ENCODE measurements around the gene PA2G4.
"Not testable (repeated sequence)": the region's sequence is repeated elsewhere in the genome, so short reads cannot be mapped to it uniquely, and the experiment has no call there.

Gene PA2G4

DNA sequence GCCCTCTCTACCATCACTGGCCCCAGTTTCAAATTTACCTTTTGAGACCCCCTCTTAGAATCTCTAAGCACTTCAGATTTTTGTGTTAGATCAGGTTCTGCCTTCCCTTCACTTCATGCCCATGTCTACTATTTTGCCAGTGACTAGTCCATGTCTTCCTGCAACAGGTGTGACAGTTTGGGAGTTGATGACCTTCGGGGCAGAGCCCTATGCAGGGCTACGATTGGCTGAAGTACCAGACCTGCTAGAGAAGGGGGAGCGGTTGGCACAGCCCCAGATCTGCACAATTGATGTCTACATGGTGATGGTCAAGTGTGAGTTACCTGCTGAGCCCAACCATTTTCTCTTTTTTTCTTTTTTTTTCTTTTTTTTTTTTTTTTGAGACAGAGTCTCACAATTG lies 5.8 kb upstream of the PA2G4 start:
- FAIRE-seq, result no peak

GRCh38 chr12:56099787-56100186 lies 4.6 kb upstream of the PA2G4 start:
- no peak for FAIRE-seq
- DNase-seq (ENCODE audit: insufficient read length, low spot score), result no peak

More for the DNA sequence above, 5.8 kb upstream of the PA2G4 start:
- no peak for DNase-seq (ENCODE audit: insufficient read length, low spot score)

- FAIRE-seq, result no peak
- no peak for DNase-seq (ENCODE audit: insufficient read length, low spot score)
Observed at GRCh38 chr12:56101045-56101444, 3.3 kb upstream of the PA2G4 start.

- FAIRE-seq, result no peak
- DNase-seq (ENCODE audit: insufficient read length, low spot score), result no peak
Observed at GRCh38 chr12:56102683-56103065, 1.7 kb upstream of the PA2G4 start.

DNA sequence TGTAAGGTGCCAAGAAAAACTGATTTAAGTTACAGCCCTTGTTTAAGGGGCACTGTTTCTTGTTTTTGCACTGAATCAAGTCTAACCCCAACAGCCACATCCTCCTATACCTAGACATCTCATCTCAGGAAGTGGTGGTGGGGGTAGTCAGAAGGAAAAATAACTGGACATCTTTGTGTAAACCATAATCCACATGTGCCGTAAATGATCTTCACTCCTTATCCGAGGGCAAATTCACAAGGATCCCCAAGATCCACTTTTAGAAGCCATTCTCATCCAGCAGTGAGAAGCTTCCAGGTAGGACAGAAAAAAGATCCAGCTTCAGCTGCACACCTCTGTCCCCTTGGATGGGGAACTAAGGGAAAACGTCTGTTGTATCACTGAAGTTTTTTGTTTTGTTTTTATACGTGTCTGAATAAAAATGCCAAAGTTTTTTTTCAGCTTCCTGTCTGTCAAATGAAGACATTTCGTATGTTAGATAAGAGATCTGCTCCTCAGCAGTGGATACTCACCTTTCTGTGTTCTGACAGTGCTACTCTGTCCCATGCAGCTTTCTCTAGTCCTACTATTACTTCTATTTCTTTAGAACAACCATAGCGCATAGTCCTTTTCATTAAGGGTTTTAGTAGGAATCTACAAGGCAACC lies 1.2 kb upstream of the PA2G4 start:
- DNase-seq (ENCODE audit: insufficient read length, low spot score) (no peak), FAIRE-seq (no peak)

GRCh38 chr12:56103823-56104108 lies 593 bp upstream of the PA2G4 start:
- FAIRE-seq (no peak), DNase-seq (ENCODE audit: insufficient read length, low spot score) (no peak)

DNA sequence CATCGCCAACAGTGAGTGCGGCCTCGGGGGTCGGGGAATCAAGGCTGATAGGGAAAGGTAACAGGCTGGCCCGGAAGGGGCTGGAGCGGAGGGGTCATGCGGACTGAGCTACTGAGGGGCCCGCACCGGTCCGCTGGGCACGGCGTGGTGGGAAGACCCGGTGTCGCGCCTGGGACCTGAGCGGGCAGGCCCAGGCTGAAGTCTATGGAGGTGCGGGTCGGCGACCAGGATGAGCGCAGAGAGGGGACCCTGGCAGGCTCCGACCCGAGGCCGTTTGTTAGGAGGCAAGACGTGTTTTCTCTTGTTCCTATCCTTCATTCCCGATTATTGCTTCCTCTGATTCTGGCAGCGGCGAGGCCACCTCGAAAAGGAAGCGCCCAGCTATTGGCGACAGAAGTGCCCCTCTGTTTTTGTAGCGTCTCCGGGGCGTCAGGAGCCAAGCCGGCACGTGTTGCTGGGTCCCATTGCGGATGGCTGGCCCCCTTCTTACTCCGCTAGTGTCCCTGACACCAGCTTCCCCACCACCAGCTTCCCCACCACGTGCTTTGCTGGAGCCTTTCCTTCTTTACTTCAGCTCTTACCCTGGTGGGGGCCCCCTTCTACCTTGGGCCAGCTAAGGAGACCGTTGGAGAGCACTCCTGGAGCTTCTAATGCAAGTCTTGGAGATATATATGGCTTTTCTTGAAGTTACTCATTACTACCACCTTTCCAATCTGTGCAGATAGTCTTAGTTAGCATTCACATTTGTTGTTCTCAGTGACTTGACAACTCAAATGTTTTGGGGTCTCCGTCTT lies 653 bp downstream of the PA2G4 start:
- no peak for FAIRE-seq
- no peak for DNase-seq (ENCODE audit: insufficient read length, low spot score)

DNA sequence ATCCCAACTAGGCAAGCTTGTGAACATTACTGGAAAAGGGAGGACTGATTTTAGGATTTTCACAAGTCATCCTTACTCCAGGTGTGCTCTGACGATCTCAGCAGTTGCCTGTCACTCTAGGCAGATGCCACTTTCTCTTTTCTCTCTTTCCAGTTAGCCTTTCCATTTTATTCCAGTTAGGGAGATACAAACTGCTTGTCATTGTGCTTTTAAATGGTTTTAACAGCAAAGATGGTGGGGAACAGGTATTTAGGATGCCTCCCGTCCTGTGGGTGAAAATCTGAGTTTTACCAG lies 1.2 kb downstream of the PA2G4 start:
- DNase-seq (ENCODE audit: insufficient read length, low spot score) (no peak), FAIRE-seq (no peak)

GRCh38 chr12:56107242-56107641 lies 2.9 kb downstream of the PA2G4 start:
- no peak for FAIRE-seq
- no peak for DNase-seq (ENCODE audit: insufficient read length, low spot score)

- no peak for FAIRE-seq
- no peak for DNase-seq (ENCODE audit: insufficient read length, low spot score)
Observed at GRCh38 chr12:56110571-56110970, 6.2 kb downstream of the PA2G4 start.

DNA sequence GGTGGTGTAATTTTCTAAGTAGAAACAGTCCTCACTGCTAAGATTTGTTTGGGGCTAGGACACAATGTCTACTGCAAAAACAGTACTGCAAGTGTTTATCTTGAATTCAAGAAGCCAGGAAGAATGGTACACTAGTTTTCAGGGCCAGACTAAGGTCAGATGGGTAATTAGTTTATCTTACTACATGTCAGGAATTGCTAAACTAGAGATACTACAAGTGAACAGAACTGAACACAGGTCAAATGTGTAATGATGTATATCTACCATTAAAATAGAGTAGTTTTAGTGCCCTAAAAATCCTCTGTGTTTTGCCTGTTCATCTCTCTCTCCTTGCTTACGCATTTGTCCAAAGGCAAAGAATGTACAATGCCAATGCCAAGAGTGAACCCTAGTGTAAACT lies 9.7 kb downstream of the PA2G4 start:
- FAIRE-seq (no peak), DNase-seq (ENCODE audit: insufficient read length, low spot score) (no peak)

DNA sequence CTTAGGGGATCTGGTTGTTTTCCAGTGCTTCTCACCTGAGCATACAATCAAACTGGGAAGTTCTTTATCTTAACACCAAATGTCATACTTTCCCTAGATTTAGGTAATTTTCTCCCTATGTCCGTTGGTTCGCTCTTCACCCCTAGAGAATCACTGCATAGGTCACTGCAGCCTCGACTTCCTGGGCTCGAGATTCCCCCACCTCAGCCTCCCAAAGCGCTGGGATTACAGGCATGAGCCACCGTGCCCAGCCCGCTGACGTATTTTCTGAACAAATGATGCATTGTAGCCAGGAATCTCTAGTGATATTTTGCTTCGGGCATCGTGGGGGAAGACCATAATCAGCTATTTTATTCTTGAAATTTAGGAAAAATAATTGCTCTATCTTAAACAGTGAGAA lies 11.0 kb downstream of the PA2G4 start:
- FAIRE-seq (no peak), DNase-seq (ENCODE audit: insufficient read length, low spot score) (no peak)

GRCh38 chr12:56116267-56117081 lies 12.1 kb downstream of the PA2G4 start, which contains the start of gene RPL41:
Gene RPL41, plus strand, starts transcription at chr12:56116633.
- DNase-seq (ENCODE audit: insufficient read length, low spot score) (peak; percentile 25), FAIRE-seq (peak; percentile 98)

DNA sequence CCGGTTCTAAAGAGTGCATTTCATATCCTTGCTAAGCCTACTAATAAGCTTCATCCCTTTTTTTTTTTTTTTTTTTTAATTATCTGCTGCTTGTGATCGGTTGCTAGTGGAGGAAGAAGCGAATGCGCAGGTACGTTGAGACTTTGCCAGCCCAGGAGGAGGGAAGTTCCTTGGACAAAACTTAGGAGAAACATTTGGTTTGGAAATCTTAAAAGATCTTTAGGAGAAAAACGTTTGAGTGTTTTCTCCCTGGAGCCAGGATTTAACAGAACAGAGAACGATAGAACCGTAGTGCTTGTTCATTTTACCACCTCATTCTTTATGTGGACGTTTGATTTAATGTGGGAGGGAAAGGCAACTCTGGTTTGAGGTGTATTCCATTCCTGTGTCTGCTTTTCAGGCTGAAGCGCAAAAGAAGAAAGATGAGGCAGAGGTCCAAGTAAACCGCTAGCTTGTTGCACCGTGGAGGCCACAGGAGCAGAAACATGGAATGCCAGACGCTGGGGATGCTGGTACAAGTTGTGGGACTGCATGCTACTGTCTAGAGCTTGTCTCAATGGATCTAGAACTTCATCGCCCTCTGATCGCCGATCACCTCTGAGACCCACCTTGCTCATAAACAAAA lies 12.8 kb downstream of the PA2G4 start:
- DNase-seq (ENCODE audit: insufficient read length, low spot score); FAIRE-seq: not testable (repeated sequence)

DNA sequence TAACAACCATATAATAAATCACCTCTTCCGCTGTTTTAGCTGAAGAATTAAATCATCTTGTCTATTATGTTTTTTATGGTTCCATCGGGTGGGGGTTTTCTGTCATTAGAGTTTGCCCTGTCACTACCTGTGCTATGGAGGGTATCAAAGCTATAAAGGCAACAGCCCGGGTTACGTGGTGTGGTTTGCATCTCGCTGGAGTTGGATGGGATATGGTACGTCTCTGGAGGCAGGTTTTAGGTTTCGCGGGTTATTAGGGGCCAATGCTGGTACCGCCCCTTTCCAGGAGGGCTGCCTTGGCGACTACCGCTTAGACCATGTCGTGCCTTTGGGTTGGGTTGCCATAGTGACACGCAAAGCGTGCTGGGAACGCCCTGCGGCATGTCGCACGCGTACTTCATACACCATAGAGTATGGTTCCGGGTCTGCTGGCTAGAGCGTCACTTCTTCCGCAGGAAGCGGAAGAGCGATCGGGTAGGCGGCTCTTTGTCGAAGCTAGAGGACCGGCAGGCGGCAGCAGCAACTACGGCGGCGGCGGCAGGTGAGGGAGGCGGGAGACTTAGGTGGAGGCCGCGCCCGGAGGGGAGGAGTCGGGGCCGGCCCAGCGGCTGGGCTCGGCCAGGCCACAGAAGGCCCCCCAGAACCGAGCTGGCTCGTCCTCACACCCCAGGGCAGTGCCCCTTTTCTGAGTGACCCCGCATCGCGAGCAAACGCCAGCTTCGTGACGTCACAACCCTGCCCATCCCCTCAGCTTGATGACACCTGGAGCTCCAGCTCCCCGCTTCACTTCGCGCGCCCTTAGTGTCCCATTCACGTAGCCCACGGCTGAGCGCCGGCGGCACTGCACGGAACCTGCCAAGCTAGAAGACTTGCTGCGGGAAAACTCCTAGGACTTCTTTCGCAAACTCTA lies 13.7 kb downstream of the PA2G4 start, which contains the start of gene ZC3H10:
TSS of gene ZC3H10 (plus strand) at position 489 of the 910 bp plus-strand sequence. CDS start 2,297 bp downstream, outside the sequence.
- DNase-seq (ENCODE audit: insufficient read length, low spot score) (peak; percentile 70), FAIRE-seq (peak; percentile 100)

DNA sequence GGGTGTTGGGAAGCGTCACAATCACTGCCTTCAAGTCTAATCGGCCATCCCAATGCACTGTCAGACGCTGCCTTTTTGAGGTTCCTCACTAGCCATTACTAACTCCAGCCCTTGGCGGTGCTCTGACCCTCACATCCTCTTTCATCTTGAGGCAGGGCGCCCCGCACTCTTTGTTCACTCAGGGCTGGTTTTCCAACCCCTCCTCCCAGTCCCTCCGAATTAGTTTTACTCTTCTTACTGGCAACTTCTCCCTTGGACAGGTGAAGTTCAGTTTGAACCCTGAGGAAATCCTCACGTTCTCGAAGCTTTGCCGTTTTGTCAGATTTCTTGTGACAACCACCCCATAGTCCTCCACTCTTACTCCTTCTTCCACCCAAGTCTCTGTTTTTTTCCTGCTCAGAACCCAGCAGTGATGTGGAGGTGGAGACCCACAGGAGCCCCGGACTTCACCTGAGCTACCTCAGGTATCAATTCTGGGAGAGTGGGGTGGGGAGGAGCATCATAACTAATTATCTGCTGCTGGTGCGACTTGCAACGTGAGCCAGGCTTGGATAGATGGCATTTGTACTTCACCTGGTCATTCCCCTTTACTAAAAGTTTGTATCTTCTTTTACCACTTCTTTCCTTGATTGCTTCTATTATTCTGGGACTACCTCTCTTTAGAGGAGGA lies 14.5 kb downstream of the PA2G4 start:
- FAIRE-seq (peak; percentile 57), DNase-seq (ENCODE audit: insufficient read length, low spot score) (no peak)

- FAIRE-seq (peak; percentile 80), DNase-seq (ENCODE audit: insufficient read length, low spot score) (peak; percentile 44)
Observed at GRCh38 chr12:56119361-56119796, 15.0 kb downstream of the PA2G4 start.

GRCh38 chr12:56120158-56120846 lies 15.9 kb downstream of the PA2G4 start:
- no peak for DNase-seq (ENCODE audit: insufficient read length, low spot score)
- FAIRE-seq, result no peak

Data from GM19239 (cell line).